GM23338 (cell line): ENCODE measurements around the gene BLOC1S5. TPM values are rescaled to one million over a fixed set of nuclear protein-coding genes. Genes with fewer than 3 reads are reported as not detected.

Experiments used
- ATAC-seq: fragments of 200-7000 bp; cut with Tn5 transposase; 3 replicates; pipeline ENCODE4 v1.9.1; 2020
- DNase-seq: peaks from one replicate; pipeline ENCODE4 v3.0.0-alpha.2; 2015; ENCODE audit warnings: low spot score
- H2AFZ ChIP-seq: fragments of 200-600 bp; sonication (generic); 2 replicates; pipeline ENCODE4 v1.8.0; 2016; ENCODE audit warnings: antibody characterized with exemption, mild to moderate bottlenecking, moderate library complexity
- H3F3A ChIP-seq: fragments of 200-600 bp; sonication (generic); replicated peaks from 2 replicates; pipeline ENCODE4 v1.8.0; 2017; ENCODE audit warnings: antibody characterized with exemption, mixed run types, low read depth
- H3K27ac ChIP-seq: fragments of 200-600 bp; sonication (generic); 2 replicates; pipeline ENCODE4 v1.6.1; 2016; ENCODE audit warnings: low read depth
- H3K27me3 ChIP-seq: fragments of 200-600 bp; sonication (generic); 2 replicates; pipeline ENCODE4 v1.8.0; 2016; ENCODE audit warnings: mild to moderate bottlenecking, mixed run types, moderate library complexity; ENCODE audit not compliant: insufficient read depth
- H3K36me3 ChIP-seq: fragments of 200-600 bp; sonication (generic); 2 replicates; pipeline ENCODE4 v1.8.0; 2016; ENCODE audit warnings: mild to moderate bottlenecking; ENCODE audit not compliant: insufficient read depth
- H3K4me1 ChIP-seq: fragments of 200-600 bp; sonication (generic); 2 replicates; pipeline ENCODE4 v1.8.0; 2016; ENCODE audit warnings: mild to moderate bottlenecking, moderate library complexity; ENCODE audit not compliant: insufficient read depth
- H3K4me2 ChIP-seq: fragments of 200-600 bp; sonication (generic); 2 replicates; pipeline ENCODE4 v1.7.1; 2017; ENCODE audit warnings: mixed run types
- H3K4me3 ChIP-seq: fragments of 200-600 bp; sonication (generic); 2 replicates; pipeline ENCODE4 v1.6.1; 2016; ENCODE audit warnings: mixed run types
- H3K79me2 ChIP-seq: fragments of 200-600 bp; sonication (generic); replicated peaks from 2 replicates; pipeline ENCODE4 v1.8.0; 2017; ENCODE audit warnings: mild to moderate bottlenecking; ENCODE audit not compliant: insufficient read depth
- H3K9me2 ChIP-seq: fragments of 200-600 bp; sonication (generic); 2 replicates; pipeline ENCODE4 v1.8.0; 2017; ENCODE audit not compliant: insufficient read depth
- H4K20me1 ChIP-seq: fragments of 200-600 bp; sonication (generic); replicated peaks from 2 replicates; pipeline ENCODE4 v1.8.0; 2017; ENCODE audit warnings: mild to moderate bottlenecking; ENCODE audit not compliant: insufficient read depth
- H3K27ac Mint-ChIP-seq: 2 replicates; pipeline ENCODE4 v1.8.0; 2020; ENCODE audit warnings: inconsistent platforms, mild to moderate bottlenecking, moderate library complexity, mixed read lengths
- H3K27me3 Mint-ChIP-seq: 3 replicates; pipeline ENCODE4 v1.8.0; 2022; ENCODE audit warnings: low read depth, mild to moderate bottlenecking, moderate library complexity, mixed read lengths, inconsistent platforms; ENCODE audit not compliant: insufficient read depth, poor library complexity
- H3K36me3 Mint-ChIP-seq: 3 replicates; pipeline ENCODE4 v1.8.0; 2021; ENCODE audit warnings: low read depth, mild to moderate bottlenecking, inconsistent platforms, moderate library complexity, mixed read lengths
- H3K4me1 Mint-ChIP-seq: 3 replicates; pipeline ENCODE4 v1.8.0; 2020; ENCODE audit warnings: mild to moderate bottlenecking, inconsistent platforms, mixed read lengths
- H3K4me3 Mint-ChIP-seq: 3 replicates; pipeline ENCODE4 v1.8.0; 2021; ENCODE audit warnings: moderate library complexity, mild to moderate bottlenecking, inconsistent platforms, mixed read lengths
- H3K9me3 Mint-ChIP-seq: 3 replicates; pipeline ENCODE4 v1.8.0; 2020; ENCODE audit warnings: moderate library complexity, mild to moderate bottlenecking, inconsistent platforms, mixed read lengths
- CREB1 ChIP-seq: fragments of 250-450 bp; sonication (Bioruptor Pico); IDR thresholded peaks from 2 replicates; pipeline ENCODE4 v1.5.0; 2020; ENCODE audit warnings: low read depth, mild to moderate bottlenecking, moderate library complexity
- CTCF ChIP-seq, 2 experiments: fragments of 200-600 bp in 1 of 2; sonication (generic) in 1 of 2; conservative IDR thresholded peaks; 2 replicates each; pipeline versions ENCODE4 v1.5.1 to v1.6.1; 2016 to 2017; ENCODE audit warnings: antibody characterized with exemption in 2 of 2, low read depth in 2 of 2, mild to moderate bottlenecking in 2 of 2, moderate library complexity in 1 of 2
- ETS1 ChIP-seq: IDR thresholded peaks from 2 replicates; pipeline ENCODE4 v1.6.1; 2016; ENCODE audit warnings: antibody characterized with exemption
- EZH2 ChIP-seq: fragments of 200-600 bp; sonication (generic); IDR thresholded peaks from one replicate; pipeline ENCODE4 v1.8.0; 2017; ENCODE audit warnings: antibody characterized with exemption, mild to moderate bottlenecking, low read depth; ENCODE audit not compliant: unreplicated experiment
- EZH2phosphoT487 ChIP-seq: fragments of 200-600 bp; sonication (generic); IDR thresholded peaks from one replicate; pipeline ENCODE4 v1.8.1; 2018; ENCODE audit warnings: antibody characterized with exemption; ENCODE audit not compliant: unreplicated experiment
- JUNB ChIP-seq: IDR thresholded peaks from one replicate; pipeline ENCODE4 v1.6.1; 2016; ENCODE audit warnings: antibody characterized with exemption; ENCODE audit not compliant: unreplicated experiment
- NANOG ChIP-seq: IDR thresholded peaks from 2 replicates; pipeline ENCODE4 v1.6.1; 2016; ENCODE audit warnings: antibody characterized with exemption, borderline replicate concordance
- POLR2AphosphoS5 ChIP-seq: IDR thresholded peaks from 2 replicates; pipeline ENCODE4 v1.6.1; 2016; ENCODE audit warnings: antibody characterized with exemption, low read depth
- REST ChIP-seq: IDR thresholded peaks from one replicate; pipeline ENCODE4 v1.6.1; 2018; ENCODE audit warnings: antibody characterized with exemption; ENCODE audit not compliant: unreplicated experiment
- STAT1 ChIP-seq: IDR thresholded peaks from one replicate; pipeline ENCODE4 v1.6.1; 2016; ENCODE audit warnings: antibody characterized with exemption; ENCODE audit not compliant: unreplicated experiment
- ZNF114 ChIP-seq: fragments of 250-450 bp; sonication (Bioruptor Pico); IDR thresholded peaks from 2 replicates; pipeline ENCODE4 v1.5.0; 2020; ENCODE audit warnings: mild to moderate bottlenecking, moderate library complexity
- ZNF331 ChIP-seq: fragments of 250-450 bp; sonication (Bioruptor Pico); IDR thresholded peaks from 2 replicates; pipeline ENCODE4 v1.5.0; 2020; ENCODE audit warnings: low read depth, mild to moderate bottlenecking, moderate library complexity
- polyA plus RNA-seq: library from polyadenylated mRNA; unstranded; fragments of >200 nt; fragmentation: Nextera tagmentation; extraction: Ambion mirVana; gene quantifications from 2 replicates; pipeline ENCODE4 v1.2.1, GENCODE V29; 2016
- total RNA-seq: library from RNA; depleted of rRNA; stranded (reverse); fragments of >200 nt; shearing (Covaris generic); gene quantifications from 2 replicates; pipeline ENCODE4 v1.2.3, GENCODE V29; 2014

The BLOC1S5 gene
- total and polyA plus RNA-seq, 2 experiments from 2014 or later: 14.9 to 16.6 TPM

GRCh38 chr6:7974938-7975763, 89.0 kb downstream of the BLOC1S5 start (continued):
- TF ChIP-seq REST (no peak), NANOG (no peak), POLR2AphosphoS5 (no peak), EZH2 (no peak), ZNF331 (no peak), ZNF114 (CRISPR knock-in tag) (no peak)

GRCh38 chr6:7974565-7974937, 89.6 kb downstream of the BLOC1S5 start:
- H3K27me3 ChIP-seq: no peaks in the 10 kb centered on the region
- Mint-ChIP-seq H3K36me3 (peaks cover 11% of the 10 kb centered on the region; the same call in 2 of the 3 replicates), H3K9me3 (peaks cover 11% of the 10 kb centered on the region), H3K4me1 (no peaks in the 10 kb centered on the region), H3K27ac (no peak overlapping the region), H3K4me3 (no peak overlapping the region), H3K27me3 (no peaks in the 10 kb centered on the region)
- H3K9me2 ChIP-seq: 0 out of 2 replicates have a peak, but pooled peaks cover under 1% of the 10 kb centered on the region
- H3F3A ChIP-seq: no peaks in the 10 kb centered on the region
- no peak for ATAC-seq
- no peaks in the 10 kb centered on the region for H4K20me1 ChIP-seq
- H3K4me2 ChIP-seq: no peak overlapping the region
- H3K27ac ChIP-seq: no peak overlapping the region
- H3K79me2 ChIP-seq: no peaks in the 10 kb centered on the region
- H3K36me3 ChIP-seq: no peaks in the 10 kb centered on the region
- DNase-seq: no peak
- no peaks in the 10 kb centered on the region for H3K4me1 ChIP-seq
- H2AFZ ChIP-seq: no peak overlapping the region
- H3K4me3 ChIP-seq: no peak overlapping the region
- TF ChIP-seq POLR2AphosphoS5 (no peak), ZNF331 (no peak), ZNF114 (CRISPR knock-in tag) (no peak), REST (no peak), JUNB (no peak), EZH2phosphoT487 (no peak), CTCF (conservative IDR thresholded peaks at IDR 0.05; ENCODE audit: low read depth in 2 of 2) (no peak), STAT1 (no peak), ETS1 (no peak), CREB1 (CRISPR knock-in tag) (no peak)
